Neutrophil (primary cell): ENCODE results near the gene LRRC74B.

Source experiments
- H3K27ac ChIP-seq: fragments of 200-600 bp; sonication (generic); 2 replicates; pipeline ENCODE4 v1.5.1; 2016; ENCODE audit warnings: mild to moderate bottlenecking, moderate library complexity
- H3K27me3 ChIP-seq: fragments of 200-600 bp; sonication (generic); 2 replicates; pipeline ENCODE4 v1.6.0; 2016; ENCODE audit warnings: mild to moderate bottlenecking
- H3K36me3 ChIP-seq: fragments of 200-600 bp; sonication (generic); 2 replicates; pipeline ENCODE4 v1.5.1; 2017
- H3K4me1 ChIP-seq, 2 experiments: fragments of 200-600 bp in 1 of 2; sonication (generic) in 1 of 2; 1 replicate in 1 of 2; 2 replicates in 1 of 2; pipeline versions ENCODE4 v1.5.1 to v1.6.1; 2013 to 2016; ENCODE audit warnings: low read depth in 1 of 2, low read length in 1 of 2, mild to moderate bottlenecking in 1 of 2, moderate library complexity in 1 of 2; ENCODE audit not compliant: control insufficient read depth in 1 of 2, insufficient read depth in 1 of 2
- H3K4me3 ChIP-seq, 2 experiments: fragments of 200-600 bp in 1 of 2; sonication (generic) in 1 of 2; 1 replicate in 1 of 2; 2 replicates in 1 of 2; pipeline ENCODE4 v1.5.1; 2013 to 2016; ENCODE audit warnings: low read depth in 1 of 2, low read length in 1 of 2, mild to moderate bottlenecking in 1 of 2, moderate library complexity in 1 of 2
- H3K9me3 ChIP-seq: fragments of 200-600 bp; sonication (generic); 2 replicates; pipeline ENCODE4 v1.5.1; 2016
- TF ChIP-seq, protein P1 (sequence below): fragments of 200-600 bp; sonication (generic); IDR thresholded peaks from 2 replicates; pipeline ENCODE4 v1.5.1; 2016; ENCODE audit warnings: antibody characterized with exemption

Gene LRRC74B

DNA sequence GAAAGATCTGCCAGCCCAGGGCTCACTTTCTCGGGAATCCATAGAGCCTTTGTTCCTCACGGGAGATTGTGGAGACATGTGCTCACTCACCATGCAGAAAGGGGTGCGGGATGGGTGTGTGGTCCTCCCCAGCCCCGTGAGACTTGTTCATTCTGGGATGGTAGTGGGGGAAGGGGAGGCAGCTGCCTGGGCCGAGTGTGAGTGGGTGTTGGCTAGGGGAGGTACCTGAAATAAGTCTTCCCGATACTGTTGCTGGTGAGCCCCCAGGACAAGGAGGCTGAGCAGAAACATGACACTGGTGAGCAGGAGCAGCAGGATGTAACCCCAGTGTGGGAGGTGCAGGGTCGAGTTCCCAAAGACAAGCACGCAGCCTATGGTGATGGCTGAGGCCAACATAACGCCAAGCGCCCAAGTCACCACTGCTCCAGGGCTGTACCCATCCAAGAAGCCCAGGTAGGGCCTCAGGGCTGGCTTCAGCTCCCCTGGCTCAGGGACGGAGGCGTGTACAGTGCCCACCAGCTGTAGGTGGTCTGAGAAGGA, 16.2 kb upstream of the LRRC74B start:
- no peaks in the 10 kb centered on the region for H3K9me3 ChIP-seq
- no peaks in the 10 kb centered on the region for H3K36me3 ChIP-seq
- H3K27ac ChIP-seq = no peak overlapping the region
- no peaks in the 10 kb centered on the region for H3K4me1 ChIP-seq
- TF ChIP-seq, protein P1, sequence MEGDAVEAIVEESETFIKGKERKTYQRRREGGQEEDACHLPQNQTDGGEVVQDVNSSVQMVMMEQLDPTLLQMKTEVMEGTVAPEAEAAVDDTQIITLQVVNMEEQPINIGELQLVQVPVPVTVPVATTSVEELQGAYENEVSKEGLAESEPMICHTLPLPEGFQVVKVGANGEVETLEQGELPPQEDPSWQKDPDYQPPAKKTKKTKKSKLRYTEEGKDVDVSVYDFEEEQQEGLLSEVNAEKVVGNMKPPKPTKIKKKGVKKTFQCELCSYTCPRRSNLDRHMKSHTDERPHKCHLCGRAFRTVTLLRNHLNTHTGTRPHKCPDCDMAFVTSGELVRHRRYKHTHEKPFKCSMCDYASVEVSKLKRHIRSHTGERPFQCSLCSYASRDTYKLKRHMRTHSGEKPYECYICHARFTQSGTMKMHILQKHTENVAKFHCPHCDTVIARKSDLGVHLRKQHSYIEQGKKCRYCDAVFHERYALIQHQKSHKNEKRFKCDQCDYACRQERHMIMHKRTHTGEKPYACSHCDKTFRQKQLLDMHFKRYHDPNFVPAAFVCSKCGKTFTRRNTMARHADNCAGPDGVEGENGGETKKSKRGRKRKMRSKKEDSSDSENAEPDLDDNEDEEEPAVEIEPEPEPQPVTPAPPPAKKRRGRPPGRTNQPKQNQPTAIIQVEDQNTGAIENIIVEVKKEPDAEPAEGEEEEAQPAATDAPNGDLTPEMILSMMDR = no peak
- no peak overlapping the region for H3K4me3 ChIP-seq
- H3K27me3 ChIP-seq = peaks cover 53% of the 10 kb centered on the region

DNA sequence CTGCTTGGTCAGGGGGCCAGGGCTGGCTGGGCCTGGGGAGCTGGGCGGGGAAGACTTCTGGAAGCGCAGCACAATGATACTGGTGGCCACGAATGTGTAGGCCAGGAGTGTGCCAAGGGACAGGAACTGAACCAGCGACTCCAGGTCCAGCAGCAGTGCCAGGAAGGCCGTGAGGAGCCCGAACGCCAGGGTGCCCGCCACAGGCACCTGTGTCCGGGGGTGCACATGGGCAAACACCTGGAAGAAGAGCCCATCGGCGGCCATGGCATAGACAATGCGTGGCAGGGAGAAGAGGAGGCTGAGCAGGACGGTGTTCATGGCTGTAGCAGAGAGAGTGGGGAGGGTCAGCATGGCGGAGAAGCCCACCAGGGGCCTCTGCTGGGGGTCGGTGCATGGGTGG, 15.7 kb upstream of the LRRC74B start:
- Histone ChIP-seq H3K9me3 (no peaks in the 10 kb centered on the region), H3K27me3 (peaks cover 58% of the 10 kb centered on the region), H3K27ac (no peak overlapping the region), H3K36me3 (no peaks in the 10 kb centered on the region), H3K4me1 (no peaks in the 10 kb centered on the region), H3K4me3 (no peak overlapping the region)
- TF ChIP-seq, protein P1 = no peak

DNA sequence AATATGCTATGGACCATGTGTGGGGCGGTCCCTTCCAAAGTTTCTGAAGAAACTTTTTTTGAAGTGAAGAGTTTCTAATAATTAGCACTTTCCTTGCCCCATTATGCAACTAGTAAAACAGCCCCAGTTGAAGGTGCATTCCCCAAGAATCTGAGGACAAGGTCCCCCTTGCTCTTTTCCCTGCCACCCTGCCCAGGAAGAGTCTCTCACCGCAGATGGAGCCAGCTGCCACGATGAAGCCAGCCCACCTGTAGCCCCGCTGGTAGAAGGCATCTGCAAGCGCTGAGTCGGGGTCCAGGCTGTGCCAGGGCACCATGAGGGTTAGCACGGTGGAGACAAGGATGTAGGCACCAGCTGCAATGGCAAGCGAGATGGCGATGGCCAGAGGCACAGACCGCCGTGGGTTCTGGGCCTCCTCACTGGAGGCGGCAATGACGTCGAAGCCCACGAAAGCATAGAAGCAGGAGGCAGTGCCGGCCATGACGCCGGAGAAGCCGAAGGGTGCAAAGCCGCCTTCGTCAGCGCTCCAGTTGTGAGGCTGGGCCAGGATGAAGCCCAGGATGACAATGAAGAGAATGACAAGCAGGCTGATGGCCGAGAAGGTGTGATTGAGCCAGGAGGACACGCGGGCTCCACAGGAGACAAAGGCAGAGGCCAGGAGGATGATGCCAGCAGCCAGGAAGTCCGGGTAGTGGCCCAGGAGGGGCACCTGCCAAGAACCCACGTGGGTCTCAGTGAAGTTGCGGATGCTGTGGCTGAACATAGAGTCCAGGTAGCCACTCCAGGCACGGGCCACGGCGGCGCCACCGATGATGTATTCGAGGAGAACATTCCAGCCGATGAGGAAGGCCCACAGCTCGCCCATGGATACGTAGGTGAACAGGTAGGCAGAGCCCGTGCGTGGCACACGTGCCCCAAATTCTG, 14.9 kb upstream of the LRRC74B start:
- TF ChIP-seq, protein P1 = no peak
- Histone ChIP-seq H3K4me1 (no peaks in the 10 kb centered on the region), H3K27ac (no peak overlapping the region), H3K4me3 (no peak overlapping the region), H3K36me3 (no peaks in the 10 kb centered on the region), H3K9me3 (no peaks in the 10 kb centered on the region), H3K27me3 (peaks cover 62% of the 10 kb centered on the region)

DNA sequence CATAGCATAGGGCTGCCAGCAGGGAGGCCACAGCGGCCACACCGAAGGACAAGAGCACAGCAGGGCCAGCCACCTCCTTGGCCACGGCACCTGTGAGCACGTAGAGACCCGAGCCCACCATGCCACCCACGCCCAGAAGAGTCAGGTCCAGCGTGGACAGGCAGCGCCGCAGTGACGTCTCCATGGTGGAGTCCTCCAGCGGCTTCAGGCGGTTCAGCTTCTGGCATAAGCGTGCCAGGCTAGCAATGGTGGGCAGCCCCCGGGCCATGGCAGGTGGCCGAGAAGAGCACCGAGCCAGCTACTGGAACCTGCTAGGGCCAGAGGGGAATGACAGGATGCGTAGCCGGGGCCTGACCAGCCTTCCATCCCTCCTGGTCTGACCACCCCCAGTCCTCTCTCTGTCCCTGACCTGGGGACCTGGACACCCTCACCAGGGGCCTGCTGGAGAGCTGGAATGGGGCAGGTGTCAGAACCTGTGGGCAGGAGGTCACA, 14.2 kb upstream of the LRRC74B start:
- no peak overlapping the region for H3K4me3 ChIP-seq
- no peak overlapping the region for H3K27ac ChIP-seq
- H3K9me3 ChIP-seq = no peaks in the 10 kb centered on the region
- no peaks in the 10 kb centered on the region for H3K4me1 ChIP-seq
- peaks cover 62% of the 10 kb centered on the region for H3K27me3 ChIP-seq
- TF ChIP-seq, protein P1 = no peak
- H3K36me3 ChIP-seq = no peaks in the 10 kb centered on the region

DNA sequence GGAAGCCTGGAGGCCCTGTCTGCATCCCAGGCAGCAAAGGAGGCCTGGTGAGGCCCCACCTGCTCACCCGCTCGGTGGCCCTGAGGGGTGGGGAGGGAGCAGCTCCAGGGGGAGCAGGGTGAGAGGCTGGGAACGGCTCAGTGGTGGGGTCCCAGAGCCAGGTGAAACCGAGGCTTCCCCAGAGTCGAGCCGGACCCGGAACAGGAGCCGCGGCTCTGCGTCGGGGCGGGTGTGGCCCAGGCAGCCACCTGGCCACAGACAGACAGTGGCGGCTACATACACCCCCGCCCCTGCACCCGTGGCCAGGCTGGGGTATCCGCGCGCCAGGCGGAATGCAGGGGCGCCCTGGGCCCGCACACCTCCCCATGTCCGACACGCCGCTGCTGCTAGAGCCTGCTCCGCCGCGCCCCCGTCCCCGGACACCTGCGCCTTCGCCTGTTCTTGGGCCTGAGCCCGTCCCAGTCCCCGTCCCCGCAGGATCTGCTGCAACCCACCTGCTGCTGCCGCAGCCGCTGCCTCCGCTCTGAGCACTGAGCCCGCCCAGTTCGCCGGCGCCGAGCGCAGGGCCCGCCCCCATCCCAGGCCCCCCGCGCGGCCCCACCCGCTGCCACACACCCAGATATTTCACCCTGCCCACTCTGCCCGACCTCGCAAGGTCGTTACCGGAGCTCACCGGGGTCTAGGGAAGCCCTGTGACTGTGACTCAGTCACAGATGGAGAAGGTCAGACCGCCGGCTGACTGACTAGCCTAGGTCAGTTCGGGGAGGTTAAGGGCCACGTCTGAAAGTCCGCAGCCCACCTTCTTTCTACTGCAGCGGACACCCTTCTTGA, 13.5 kb upstream of the LRRC74B start, which contains the start of gene SLC7A4:
SLC7A4 (minus strand) TSS at position 525 of the 831 bp plus-strand sequence. CDS start 749 bp downstream, outside the sequence.
- H3K27me3 ChIP-seq = peaks cover 63% of the 10 kb centered on the region
- H3K36me3 ChIP-seq = no peaks in the 10 kb centered on the region
- TF ChIP-seq, protein P1 = no peak
- no peak within 1 kb of the TSS for H3K4me3 ChIP-seq
- no peaks in the 10 kb centered on the region for H3K9me3 ChIP-seq
- no peaks in the 10 kb centered on the region for H3K4me1 ChIP-seq
- no peak within 1 kb of the TSS for H3K27ac ChIP-seq
